IMR-90 (cell line): ENCODE data around the gene LAMC3. TPM values are rescaled to one million over a fixed set of nuclear protein-coding genes. Genes with fewer than 3 reads are reported as not detected.

ENCODE experiments used
- ATAC-seq: fragments of 200-7000 bp; cut with Tn5 transposase; 2 replicates; pipeline ENCODE4 v1.9.1; 2020; ENCODE audit warnings: low read depth, mild to moderate bottlenecking, moderate library complexity
- BruUV-seq: library from RNA; stranded (reverse); fragments of 400-500 nt; replicated peaks from 2 replicates; lab custom pipeline; 2021; lab: Mats Ljungman, UMichigan
- CTCF ChIA-PET: fragments of 300-600 bp; formaldehyde crosslinking; extraction: SDS; loops from one replicate; lab custom pipeline; 2021; ENCODE audit warnings: antibody characterized with exemption; lab: Yijun Ruan, JAX
- POLR2A ChIA-PET: fragments of 300-600 bp; sonication (Branson Sonifier 250); formaldehyde crosslinking; loops from one replicate; lab custom pipeline; 2022; ENCODE audit warnings: antibody characterized with exemption; ENCODE audit not compliant: unreplicated experiment; lab: Charles Lee
- DNase-seq: peaks from one replicate; pipeline ENCODE4 v3.0.0; 2013
- H2AFZ ChIP-seq: replicated peaks from 2 replicates; pipeline ENCODE3; 2013; ENCODE audit warnings: low read length, mild to moderate bottlenecking; ENCODE audit not compliant: poor library complexity
- H2AK5ac ChIP-seq: 2 replicates; pipeline ENCODE4 v1.6.1; 2013; ENCODE audit warnings: low read depth, low read length, inconsistent platforms
- H2AK9ac ChIP-seq: replicated peaks from 2 replicates; pipeline ENCODE3; 2013; ENCODE audit warnings: mild to moderate bottlenecking, low read depth, low read length, moderate library complexity; ENCODE audit not compliant: poor library complexity
- H2BK120ac ChIP-seq: 2 replicates; pipeline ENCODE4 v1.6.1; 2013; ENCODE audit warnings: low read depth, low read length, inconsistent platforms
- H2BK15ac ChIP-seq: 3 replicates; pipeline ENCODE4 v1.6.1; 2013; ENCODE audit warnings: low read depth, low read length, inconsistent platforms
- H2BK20ac ChIP-seq: 2 replicates; pipeline ENCODE4 v1.6.1; 2013; ENCODE audit warnings: low read depth, mild to moderate bottlenecking, inconsistent platforms, low read length, moderate library complexity
- H2BK5ac ChIP-seq: 2 replicates; pipeline ENCODE4 v1.6.1; 2013; ENCODE audit warnings: mild to moderate bottlenecking, low read depth, low read length, inconsistent platforms; ENCODE audit not compliant: poor library complexity, severe bottlenecking
- H3K14ac ChIP-seq: replicated peaks from 2 replicates; pipeline ENCODE4 v1.6.1; 2013; ENCODE audit warnings: low read depth, low read length, inconsistent platforms
- H3K18ac ChIP-seq: 2 replicates; pipeline ENCODE4 v1.6.1; 2013; ENCODE audit warnings: low read depth, low read length, control low read depth
- H3K23ac ChIP-seq: 2 replicates; pipeline ENCODE4 v1.6.1; 2013; ENCODE audit warnings: low read depth, low read length, inconsistent platforms
- H3K27ac ChIP-seq: 2 replicates; pipeline ENCODE4 v1.5.1; 2013; ENCODE audit warnings: mild to moderate bottlenecking, control low read depth, low read length; ENCODE audit not compliant: insufficient read depth
- H3K27me3 ChIP-seq: 2 replicates; pipeline ENCODE4 v1.6.1; 2013; ENCODE audit warnings: low read length; ENCODE audit not compliant: control insufficient read depth, insufficient read depth
- H3K36me3 ChIP-seq: 2 replicates; pipeline ENCODE4 v1.6.1; 2013; ENCODE audit warnings: low read length, mixed read lengths; ENCODE audit not compliant: control insufficient read depth, insufficient read depth
- H3K4ac ChIP-seq: 2 replicates; pipeline ENCODE4 v1.6.1; 2013; ENCODE audit warnings: low read depth, low read length, inconsistent platforms
- H3K4me1 ChIP-seq: 2 replicates; pipeline ENCODE4 v1.6.1; 2013; ENCODE audit warnings: low read length, mixed read lengths; ENCODE audit not compliant: control insufficient read depth, insufficient read depth
- H3K4me2 ChIP-seq: 2 replicates; pipeline ENCODE4 v1.6.1; 2013; ENCODE audit warnings: low read depth, mild to moderate bottlenecking, control low read depth, low read length, moderate library complexity
- H3K4me3 ChIP-seq: 2 replicates; pipeline ENCODE4 v1.5.1; 2013; ENCODE audit warnings: low read depth, mild to moderate bottlenecking, control low read depth, low read length, moderate library complexity; ENCODE audit not compliant: insufficient read depth
- H3K56ac ChIP-seq: 2 replicates; pipeline ENCODE4 v1.6.1; 2013; ENCODE audit warnings: low read length, inconsistent platforms; ENCODE audit not compliant: insufficient read depth; ENCODE audit errors: extremely low read depth
- H3K79me1 ChIP-seq, 2 experiments: 2 replicates each; pipeline ENCODE4 v1.6.1; 2013; ENCODE audit warnings: low read length in 2 of 2, inconsistent platforms in 1 of 2, low read depth in 1 of 2
- H3K9ac ChIP-seq: 2 replicates; pipeline ENCODE4 v1.6.1; 2013; ENCODE audit warnings: low read depth, low read length, control low read depth
- H3K9me1 ChIP-seq: 2 replicates; pipeline ENCODE4 v1.6.1; 2013; ENCODE audit warnings: low read length, inconsistent platforms; ENCODE audit not compliant: insufficient read depth
- H3K9me3 ChIP-seq: 2 replicates; pipeline ENCODE4 v1.6.1; 2013; ENCODE audit warnings: low read length; ENCODE audit not compliant: control insufficient read depth, insufficient read depth
- H4K20me1 ChIP-seq: 2 replicates; pipeline ENCODE4 v1.6.1; 2013; ENCODE audit warnings: low read length, inconsistent platforms; ENCODE audit not compliant: insufficient read depth
- H4K5ac ChIP-seq: 2 replicates; pipeline ENCODE4 v1.6.1; 2013; ENCODE audit warnings: mild to moderate bottlenecking, low read depth, low read length, control low read depth
- H4K8ac ChIP-seq, 2 experiments: 2 replicates each; pipeline ENCODE4 v1.6.1; 2013; ENCODE audit warnings: low read depth in 2 of 2, low read length in 2 of 2, control low read depth in 1 of 2, inconsistent platforms in 1 of 2
- H4K91ac ChIP-seq: 2 replicates; pipeline ENCODE4 v1.6.1; 2013; ENCODE audit warnings: low read depth, low read length, inconsistent platforms; ENCODE audit not compliant: insufficient read depth
- BHLHE40 ChIP-seq: fragments of 150-350 bp; IDR thresholded peaks from 2 replicates; pipeline ENCODE4 v1.6.1; 2016; ENCODE audit warnings: mild to moderate bottlenecking, low read depth, low read length
- ELK1 ChIP-seq: fragments of 150-350 bp; IDR thresholded peaks from 2 replicates; pipeline ENCODE4 v1.6.1; 2016; ENCODE audit warnings: low read depth, mild to moderate bottlenecking, low read length, moderate library complexity, borderline replicate concordance
- POLR2A ChIP-seq: IDR thresholded peaks from 2 replicates; pipeline ENCODE4 v1.6.1; 2012; ENCODE audit warnings: mild to moderate bottlenecking, low read depth, low read length
- RFX5 ChIP-seq: IDR thresholded peaks from 2 replicates; pipeline ENCODE4 v1.8.0; 2012; ENCODE audit warnings: low read depth, mild to moderate bottlenecking, low read length, moderate library complexity
- WGBS, 2 experiments: methylation state at CpG; one replicate each; pipeline versions ENCODE4 v1.1.5 to v1.1.7; 2013; ENCODE audit warnings: missing lambda C conversion rate in 2 of 2; ENCODE audit not compliant: insufficient read length in 1 of 2; ENCODE audit errors: extremely low coverage in 2 of 2; 5-methylcytosine and 5-hydroxymethylcytosine counted together
- dilution Hi-C: fragments of 300-500 bp; cut with HindIII; formaldehyde crosslinking; loops from one replicate; pipeline ENCODE4 v1.14.3; 2018; ENCODE audit warnings: low sequenced_read_pairs; ENCODE audit not compliant: unreplicated experiment
- in situ Hi-C: fragments of 300-500 bp; cut with MboI; formaldehyde crosslinking; loops from 3 replicates; pipeline ENCODE4 v1.14.3; 2019; ENCODE audit warnings: low sequenced_read_pairs, inconsistent platforms, mixed read lengths
- intact Hi-C: fragments of 100-400 bp; cut with micrococcal nuclease; formaldehyde crosslinking; loops from 2 replicates; pipeline ENCODE4 v1.10.0; 2022
- polyA plus RNA-seq, 3 experiments: library from polyadenylated mRNA; depleted of rRNA; stranded (reverse); fragments of >200 nt; gene quantifications; 2 replicates each; pipeline ENCODE4 v1.2.3, GENCODE V29; 2012; ENCODE audit warnings: low replicate concordance in 1 of 3
- total RNA-seq: library from RNA; depleted of rRNA; stranded (reverse); fragments of >200 nt; gene quantifications from 2 replicates; pipeline ENCODE4 v1.2.3, GENCODE V29; 2012

LAMC3 gene
- total and polyA plus RNA-seq, 2 of the 4 experiments (the other 2 are of a cell fraction) = not detected

- no peak overlapping the region for H2BK5ac ChIP-seq
- no peaks in the 10 kb centered on the region for H4K20me1 ChIP-seq
- no peak overlapping the region for H2AK5ac ChIP-seq
- no peaks in the 10 kb centered on the region for H3K36me3 ChIP-seq
- no peak overlapping the region for H2AFZ ChIP-seq
- H3K56ac ChIP-seq = no peak overlapping the region
- no peak overlapping the region for H3K9ac ChIP-seq
- no peak overlapping the region for H3K4ac ChIP-seq
- peaks cover 22% of the 10 kb centered on the region for H3K27me3 ChIP-seq
- H3K9me1 ChIP-seq = no peaks in the 10 kb centered on the region
- TF ChIP-seq ELK1 = no peak
- TF ChIP-seq RFX5 = no peak
- TF ChIP-seq POLR2A = no peak
- TF ChIP-seq BHLHE40 = no peak
- H3K79me1 ChIP-seq = no peaks in the 10 kb centered on the region
- no peak overlapping the region for H2BK20ac ChIP-seq
- no peak overlapping the region for H3K4me3 ChIP-seq
- ATAC-seq = no peak
- no peak overlapping the region for H3K18ac ChIP-seq
- no peak overlapping the region for H4K8ac ChIP-seq
- no peak for DNase-seq
- peaks cover 5% of the 10 kb centered on the region for H3K9me3 ChIP-seq
- H3K14ac ChIP-seq = no peak overlapping the region
- H2BK120ac ChIP-seq = no peak overlapping the region
- H3K27ac ChIP-seq = no peak overlapping the region
- ChIA-PET CTCF (interaction anchor here (0.6 to 1.6 kb wide), 2 partner anchors 8 to 123 kb away, joined by 4 read pairs; no protein-coding TSS in a partner anchor), POLR2A (no interaction called here)
- BruUV-seq = no TSS peak
- H3K4me1 ChIP-seq = no peaks in the 10 kb centered on the region; the same call in 1 of the 2 replicates
- H2AK9ac ChIP-seq = no peak overlapping the region
- no peak overlapping the region for H3K4me2 ChIP-seq
- intact Hi-C loops (loop anchor here (5.0 kb wide), 1 partner anchor 158 kb away; no protein-coding TSS in a partner anchor), dilution Hi-C loops (no loop called here), in situ Hi-C loops (loop anchor here (10.0 kb wide), 1 partner anchor 345 kb away; no protein-coding TSS in a partner anchor)
- 69% methylated on average over 9 of the region's 21 CpGs; no CpG with 5 or more reads in 1 of the 2 experiments for WGBS, 2 experiments
- H2BK15ac ChIP-seq = no peak overlapping the region
- no peak overlapping the region for H4K5ac ChIP-seq
- H3K23ac ChIP-seq = no peak overlapping the region
- no peak overlapping the region for H4K91ac ChIP-seq
Observed at GRCh38 chr9:131049829-131050715, 41.1 kb downstream of the LAMC3 start.
